WTC11 (cell line): Measurements from ENCODE around the gene MPEG1. TPM values are rescaled to one million over a fixed set of nuclear protein-coding genes. Genes with fewer than 3 reads are reported as not detected.

ENCODE experiments used
- ATAC-seq: fragments of 200-7000 bp; cut with Tn5 transposase; 2 replicates; pipeline ENCODE4 v1.10.0; 2021; ENCODE audit warnings: mild to moderate bottlenecking, moderate library complexity
- CTCF ChIA-PET: fragments of 300-600 bp; sonication (Branson Sonifier 250); formaldehyde crosslinking; loops from one replicate; lab custom pipeline; 2021; ENCODE audit warnings: antibody characterized with exemption; lab: Charles Lee
- POLR2A ChIA-PET: fragments of 350-600 bp; sonication (Branson Sonifier 250); formaldehyde crosslinking; loops from one replicate; lab custom pipeline; 2021; ENCODE audit warnings: antibody characterized with exemption; lab: Charles Lee
- DNase-seq: peaks from one replicate; pipeline ENCODE4 v3.0.0; 2021; ENCODE audit warnings: low spot score
- H3K27ac Mint-ChIP-seq: 2 replicates; pipeline ENCODE4 v1.8.0; 2021; ENCODE audit warnings: mixed read lengths
- H3K27me3 Mint-ChIP-seq: 2 replicates; pipeline ENCODE4 v1.8.0; 2021; ENCODE audit warnings: low read depth, mild to moderate bottlenecking, moderate library complexity, mixed read lengths
- H3K36me3 Mint-ChIP-seq: 2 replicates; pipeline ENCODE4 v1.8.0; 2021; ENCODE audit warnings: mixed read lengths
- H3K4me1 Mint-ChIP-seq: 2 replicates; pipeline ENCODE4 v1.8.0; 2022; ENCODE audit warnings: mixed read lengths
- H3K4me3 Mint-ChIP-seq: 2 replicates; pipeline ENCODE4 v1.8.0; 2021; ENCODE audit warnings: mild to moderate bottlenecking, moderate library complexity, mixed read lengths
- H3K9me3 Mint-ChIP-seq: 2 replicates; pipeline ENCODE4 v1.8.0; 2021; ENCODE audit warnings: mixed read lengths
- ATF2 ChIP-seq: sonication (generic); formaldehyde crosslinking; IDR thresholded peaks from 2 replicates; pipeline ENCODE4 v1.8.1; 2022; ENCODE audit warnings: low read depth, missing genetic modification reagents, borderline replicate concordance
- ATF3 ChIP-seq: sonication (generic); formaldehyde crosslinking; conservative IDR thresholded peaks from 2 replicates; pipeline ENCODE4 v1.8.1; 2022; ENCODE audit warnings: mild to moderate bottlenecking, missing genetic modification reagents
- CREB1 ChIP-seq: sonication (generic); formaldehyde crosslinking; IDR thresholded peaks from 2 replicates; pipeline ENCODE4 v1.8.0; 2023; ENCODE audit warnings: mild to moderate bottlenecking, missing genetic modification reagents
- CTCF ChIP-seq: fragments of 200-600 bp; IDR thresholded peaks from 2 replicates; pipeline ENCODE4 v1.8.0; 2022; ENCODE audit warnings: antibody characterized with exemption
- E2F1 ChIP-seq: sonication (generic); formaldehyde crosslinking; IDR thresholded peaks from 2 replicates; pipeline ENCODE4 v1.8.0; 2022; ENCODE audit warnings: mild to moderate bottlenecking, missing genetic modification reagents
- EMX1 ChIP-seq: fragments of 250-450 bp; sonication (Bioruptor Pico); IDR thresholded peaks from 2 replicates; pipeline ENCODE4 v1.8.0; 2021; ENCODE audit warnings: mild to moderate bottlenecking
- FOXK1 ChIP-seq: sonication (generic); formaldehyde crosslinking; IDR thresholded peaks from 2 replicates; pipeline ENCODE4 v1.8.0; 2022; ENCODE audit warnings: mild to moderate bottlenecking, moderate library complexity, missing genetic modification reagents
- FOXP4 ChIP-seq: sonication (generic); formaldehyde crosslinking; IDR thresholded peaks from 2 replicates; pipeline ENCODE4 v1.8.0; 2022; ENCODE audit warnings: mild to moderate bottlenecking, missing genetic modification reagents
- GABPB1 ChIP-seq: sonication (generic); formaldehyde crosslinking; IDR thresholded peaks from 2 replicates; pipeline ENCODE4 v1.8.1; 2023; ENCODE audit warnings: mild to moderate bottlenecking, missing genetic modification reagents
- GTF2I ChIP-seq: fragments of 250-450 bp; sonication (Bioruptor Pico); conservative IDR thresholded peaks from 2 replicates; pipeline ENCODE4 v1.4.0; 2021; ENCODE audit warnings: mild to moderate bottlenecking
- HMGXB4 ChIP-seq: sonication (generic); formaldehyde crosslinking; IDR thresholded peaks from 2 replicates; pipeline ENCODE4 v1.8.1; 2023; ENCODE audit warnings: mild to moderate bottlenecking, moderate library complexity, missing genetic modification reagents
- IRF2 ChIP-seq: sonication (generic); formaldehyde crosslinking; IDR thresholded peaks from 2 replicates; pipeline ENCODE4 v1.8.0; 2022; ENCODE audit warnings: low read depth, missing genetic modification reagents, borderline replicate concordance
- JAZF1 ChIP-seq: fragments of 250-450 bp; sonication (Bioruptor Pico); IDR thresholded peaks from 2 replicates; pipeline ENCODE4 v1.9.0; 2021; ENCODE audit warnings: moderate library complexity, mild to moderate bottlenecking, inconsistent platforms
- NFATC4 ChIP-seq: fragments of 250-450 bp; sonication (Bioruptor Pico); IDR thresholded peaks from 2 replicates; pipeline ENCODE4 v1.9.0; 2021; ENCODE audit warnings: mild to moderate bottlenecking
- TCF7 ChIP-seq: sonication (generic); formaldehyde crosslinking; IDR thresholded peaks from 2 replicates; pipeline ENCODE4 v1.8.0; 2022; ENCODE audit warnings: mild to moderate bottlenecking, low read depth, missing genetic modification reagents, moderate library complexity
- ZBTB43 ChIP-seq: sonication (generic); formaldehyde crosslinking; IDR thresholded peaks from 2 replicates; pipeline ENCODE4 v1.8.1; 2023; ENCODE audit warnings: mild to moderate bottlenecking, missing genetic modification reagents
- ZMAT4 ChIP-seq: fragments of 250-450 bp; sonication (Bioruptor Pico); IDR thresholded peaks from 2 replicates; pipeline ENCODE4 v1.9.0; 2021; ENCODE audit warnings: mild to moderate bottlenecking
- ZNF512 ChIP-seq: sonication (generic); formaldehyde crosslinking; IDR thresholded peaks from 2 replicates; pipeline ENCODE4 v1.8.1; 2022; ENCODE audit warnings: missing genetic modification reagents, borderline replicate concordance
- total RNA-seq: library from RNA; stranded (reverse); gene quantifications from 3 replicates; pipeline ENCODE4 v1.2.3, GENCODE V29; 2021

MPEG1 gene
- total RNA-seq, 1 experiment from 2014 or later, result 0.09 TPM

GRCh38 chr11:59240322-59240721 lies 27.6 kb upstream of the MPEG1 start:
- CTCF ChIA-PET, result no interaction called here
- POLR2A ChIA-PET, result no interaction called here
- Mint-ChIP-seq H3K4me1 (no peaks in the 10 kb centered on the region), H3K27me3 (peaks cover 14% of the 10 kb centered on the region), H3K27ac (no peak overlapping the region), H3K4me3 (no peak overlapping the region), H3K36me3 (peaks cover 55% of the 10 kb centered on the region), H3K9me3 (peaks cover 92% of the 10 kb centered on the region)
- ATAC-seq (no peak), DNase-seq (no peak)
- TF ChIP-seq FOXK1 (CRISPR knock-in tag) (no peak), ZMAT4 (CRISPR knock-in tag) (no peak), IRF2 (no peak), CTCF (no peak), GTF2I (CRISPR knock-in tag) (no peak)

- DNase-seq (no peak), ATAC-seq (no peak)
- Mint-ChIP-seq H3K4me3 (no peak overlapping the region), H3K9me3 (peaks cover 16% of the 10 kb centered on the region), H3K27ac (no peak overlapping the region), H3K4me1 (no peaks in the 10 kb centered on the region), H3K27me3 (no peaks in the 10 kb centered on the region; the same call in 1 of the 2 replicates)
- CTCF ChIA-PET, result interaction anchor here (1.1 to 1.4 kb wide), 3 partner anchors 24 to 55 kb away, joined by 3 read pairs; partner anchors contain the start of gene DTX4
- POLR2A ChIA-PET, result no interaction called here
- TF ChIP-seq GTF2I (CRISPR knock-in tag) (no peak), GABPB1 (CRISPR knock-in tag) (no peak), IRF2 (no peak), ATF2 (no peak), JAZF1 (CRISPR knock-in tag) (no peak), ATF3 (CRISPR knock-in tag) (no peak), E2F1 (no peak), ZNF512 (CRISPR knock-in tag) (no peak), ZBTB43 (no peak), ZMAT4 (CRISPR knock-in tag) (no peak), NFATC4 (CRISPR knock-in tag) (no peak)
- TF ChIP-seq, all 79 proteins: peak for 0
- H3K36me3 Mint-ChIP-seq, result peaks cover 6% of the 10 kb centered on the region
Measured at GRCh38 chr11:59226396-59226795, 13.7 kb upstream of the MPEG1 start.

GRCh38 chr11:59225017-59225416 lies 12.3 kb upstream of the MPEG1 start:
- DNase-seq (no peak), ATAC-seq (no peak)
- ChIA-PET POLR2A (no interaction called here), CTCF (interaction anchor here (1.5 kb wide), 1 partner anchor 53 kb away, joined by 4 read pairs; the partner anchor contains the start of gene DTX4)
- H3K27me3 Mint-ChIP-seq, result no peaks in the 10 kb centered on the region; the same call in 1 of the 2 replicates
- no peak overlapping the region for H3K4me3 Mint-ChIP-seq
- H3K4me1 Mint-ChIP-seq, result no peaks in the 10 kb centered on the region
- no peak overlapping the region for H3K27ac Mint-ChIP-seq
- no peaks in the 10 kb centered on the region for H3K36me3 Mint-ChIP-seq
- H3K9me3 Mint-ChIP-seq, result peaks cover 6% of the 10 kb centered on the region; the same call in 1 of the 2 replicates
- TF ChIP-seq HMGXB4 (CRISPR knock-in tag) (no peak), TCF7 (CRISPR knock-in tag) (no peak), FOXP4 (CRISPR knock-in tag) (no peak), EMX1 (CRISPR knock-in tag) (no peak), CREB1 (CRISPR knock-in tag) (no peak)
